GM19467 (cell line): Measurements from ENCODE around the gene COQ8A.
"Not testable (repeated sequence)": the region's sequence is repeated elsewhere in the genome, so short reads cannot be mapped to it uniquely, and the experiment has no call there.

Experiments used
- ATAC-seq: cut with Tn5 transposase; IDR thresholded peaks from one replicate; pipeline ENCODE4 v1.9.1; 2021; ENCODE audit warnings: mild to moderate bottlenecking, moderate library complexity; ENCODE audit not compliant: unreplicated experiment

COQ8A gene

GRCh38 chr1:226983247-226983991, 43.3 kb downstream of the COQ8A start:
- ATAC-seq, result no peak

GRCh38 chr1:226983992-226984364, 43.9 kb downstream of the COQ8A start:
- ATAC-seq, result no peak

- no peak for ATAC-seq
Observed at GRCh38 chr1:226984521-226985238, 44.6 kb downstream of the COQ8A start.

GRCh38 chr1:226985239-226985838, 45.2 kb downstream of the COQ8A start:
- no peak for ATAC-seq

GRCh38 chr1:226985839-226986463, 45.9 kb downstream of the COQ8A start:
- no peak for ATAC-seq

- ATAC-seq, result no peak
Observed at GRCh38 chr1:226986496-226987178, 46.5 kb downstream of the COQ8A start.

- ATAC-seq, result no peak
Observed at GRCh38 chr1:226987179-226987536, 47.1 kb downstream of the COQ8A start.

GRCh38 chr1:226987623-226988333, 47.7 kb downstream of the COQ8A start:
- ATAC-seq, result no peak

GRCh38 chr1:226988334-226988666, 48.2 kb downstream of the COQ8A start:
- ATAC-seq, result no peak

- ATAC-seq, result no peak
Observed at GRCh38 chr1:226989085-226989920, 49.2 kb downstream of the COQ8A start.

- no peak for ATAC-seq
Observed at GRCh38 chr1:226990133-226990716, 50.1 kb downstream of the COQ8A start.

GRCh38 chr1:226991920-226992319, 51.8 kb downstream of the COQ8A start:
- ATAC-seq, result no peak

- no peak for ATAC-seq
Observed at GRCh38 chr1:226993814-226994585, 53.9 kb downstream of the COQ8A start.

GRCh38 chr1:226994586-226995364, 54.7 kb downstream of the COQ8A start:
- no peak for ATAC-seq

- ATAC-seq, result peak; percentile 81
Observed at GRCh38 chr1:226995365-226996332, 55.6 kb downstream of the COQ8A start.

GRCh38 chr1:226999579-226999978, 59.5 kb downstream of the COQ8A start:
- ATAC-seq, result not testable (repeated sequence)
